Lower leg skin (tissue), 3 donors: ENCODE measurements around the gene BIK.

ENCODE experiments used
- CTCF ChIP-seq, 3 donors: fragments of 450-650 bp; IDR thresholded peaks; one replicate each; pipeline ENCODE4 v1.5.1; 2016; ENCODE audit warnings: antibody characterized with exemption in 3 of 3, mild to moderate bottlenecking in 3 of 3, moderate library complexity in 2 of 3
- POLR2A ChIP-seq, 2 donors: fragments of 450-650 bp; IDR thresholded peaks; one replicate each; pipeline ENCODE4 v1.6.1; 2016 to 2017; ENCODE audit warnings: antibody characterized with exemption in 2 of 2, mild to moderate bottlenecking in 1 of 2, moderate library complexity in 1 of 2

GRCh38 chr22:43101306-43101705 lies 9.2 kb upstream of the BIK start:
- TF ChIP-seq CTCF (IDR thresholded peaks at IDR 0.05) (no peak), POLR2A (IDR thresholded peaks at IDR 0.05) (no peak)
